ENCODE results near the gene CFAP58.

- TF ChIP-seq POLR2AphosphoS5 (IDR thresholded peaks at IDR 0.05) (no peak), POLR2A (IDR thresholded peaks at IDR 0.05) (no peak), CTCF (IDR thresholded peaks at IDR 0.05) (no peak), EP300 (IDR thresholded peaks at IDR 0.05) (no peak)
Measured at GRCh38 chr10:104502907-104503306, 149.3 kb downstream of the CFAP58 start.
